ENCODE data around the gene WDR90. TPM values are rescaled to one million over a fixed set of nuclear protein-coding genes. Genes with fewer than 3 reads are reported as not detected.

WDR90 gene
- total RNA-seq, 4 donors from 2014 or later = 6.7 to 30.1 (median 8.4) TPM

- no peak for TF ChIP-seq CTCF (IDR thresholded peaks at IDR 0.05; ENCODE audit: low read depth)
Measured at GRCh38 chr16:666572-666971, 17.4 kb downstream of the WDR90 start.

GRCh38 chr16:667113-667779 is 18.1 kb downstream of the WDR90 start:
- TF ChIP-seq CTCF (IDR thresholded peaks at IDR 0.05; ENCODE audit: low read depth) = no peak

- TF ChIP-seq CTCF (IDR thresholded peaks at IDR 0.05; ENCODE audit: low read depth) = no peak
Measured at GRCh38 chr16:667780-668518, 18.8 kb downstream of the WDR90 start, which contains the start of gene RHOT2. Gene RHOT2, plus strand, starts transcription at chr16:668132. Its CDS starts 68 bp downstream, at chr16:668200.

DNA sequence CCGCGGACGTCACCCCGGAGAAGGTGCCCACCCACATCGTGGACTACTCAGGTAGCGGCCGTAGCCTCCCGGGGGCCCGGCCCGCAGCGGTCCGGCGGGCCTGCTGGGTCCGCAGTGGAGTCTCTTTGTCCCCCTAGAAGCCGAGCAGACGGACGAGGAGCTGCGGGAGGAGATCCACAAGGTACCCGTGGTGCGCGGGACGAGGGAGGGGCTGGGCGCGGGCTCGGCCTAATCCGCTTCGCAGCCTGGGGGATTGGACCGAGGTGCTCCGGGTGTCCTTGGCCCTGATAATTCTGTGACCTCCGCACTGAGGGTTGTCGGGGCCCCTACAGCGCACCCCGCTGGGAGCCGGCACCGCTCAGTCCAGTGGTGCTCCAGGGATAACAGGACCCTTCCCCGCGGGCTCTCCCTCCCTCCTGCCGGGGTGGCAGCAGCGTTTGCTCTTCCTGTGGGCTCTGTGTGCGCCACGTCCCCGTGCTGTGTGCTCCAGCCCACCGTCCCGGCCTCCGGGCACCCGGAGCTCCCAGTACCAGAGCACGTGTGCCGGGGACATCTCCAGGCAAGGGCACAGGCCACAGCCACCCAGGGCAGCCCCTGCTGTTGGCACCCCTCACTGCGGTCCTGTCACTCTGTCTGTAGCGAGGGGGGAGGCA is 19.5 kb downstream of the WDR90 start:
- no peak for TF ChIP-seq CTCF (IDR thresholded peaks at IDR 0.05; ENCODE audit: low read depth)

- no peak for TF ChIP-seq CTCF (IDR thresholded peaks at IDR 0.05; ENCODE audit: low read depth)
Measured at GRCh38 chr16:669666-670065, 20.5 kb downstream of the WDR90 start.

GRCh38 chr16:670485-671352 is 21.6 kb downstream of the WDR90 start:
- TF ChIP-seq CTCF (IDR thresholded peaks at IDR 0.05; ENCODE audit: low read depth) = no peak
